Measurements from ENCODE around the gene TMEM175. TPM values are rescaled to one million over a fixed set of nuclear protein-coding genes. Genes with fewer than 3 reads are reported as not detected.

The TMEM175 gene
- total RNA-seq, 1 experiment from 2014 or later: 10.0 TPM

- no peak for DNase-seq (ENCODE audit: low spot score)
- POLR2A ChIA-PET (ENCODE audit: low non-redundant PET): no interaction called here
- peaks cover 91% of the 10 kb centered on the region for H3K27me3 ChIP-seq (replicated peaks; ENCODE audit: insufficient read depth, low read depth, low read length, poor library complexity)
- CTCF ChIA-PET: no interaction called here
- TF ChIP-seq EZH2 (IDR thresholded peaks at IDR 0.05; ENCODE audit: borderline replicate concordance, low read depth, low read length, poor library complexity, severe bottlenecking) (peak; percentile 100), CTCF (conservative IDR thresholded peaks at IDR 0.05; ENCODE audit: low read depth, low read length) (no peak)
- no peaks in the 10 kb centered on the region for H3K36me3 ChIP-seq (ENCODE audit: insufficient read depth, low read length, poor library complexity, severe bottlenecking)
- H3K4me1 ChIP-seq (ENCODE audit: insufficient read depth, low read length, poor library complexity, severe bottlenecking): peaks cover 13% of the 10 kb centered on the region
- H3K27ac ChIP-seq (ENCODE audit: low read depth, low read length, poor library complexity, severe bottlenecking): no peak overlapping the region
- H3K9me3 ChIP-seq (ENCODE audit: low read depth, low read length, poor library complexity, severe bottlenecking): no peaks in the 10 kb centered on the region
- no TSS peak for BruUV-seq (replicated peaks)
- no peak overlapping the region for H3K4me3 ChIP-seq (ENCODE audit: low read depth, low read length, poor library complexity, severe bottlenecking)
- intact Hi-C loops (cut with micrococcal nuclease; ENCODE audit: unreplicated experiment): no loop called here
Observed at GRCh38 chr4:1002131-1002630, 69.9 kb downstream of the TMEM175 start.

- H3K27ac ChIP-seq (ENCODE audit: low read depth, low read length, poor library complexity, severe bottlenecking): no peak overlapping the region
- TF ChIP-seq CTCF (conservative IDR thresholded peaks at IDR 0.05; ENCODE audit: low read depth, low read length) (no peak), EZH2 (IDR thresholded peaks at IDR 0.05; ENCODE audit: borderline replicate concordance, low read depth, low read length, poor library complexity, severe bottlenecking) (peak; percentile 92)
- H3K27me3 ChIP-seq (replicated peaks; ENCODE audit: insufficient read depth, low read depth, low read length, poor library complexity): peaks cover 91% of the 10 kb centered on the region
- peaks cover 9% of the 10 kb centered on the region for H3K4me1 ChIP-seq (ENCODE audit: insufficient read depth, low read length, poor library complexity, severe bottlenecking)
- no peak for DNase-seq (ENCODE audit: low spot score)
- no TSS peak for BruUV-seq (replicated peaks)
- H3K4me3 ChIP-seq (ENCODE audit: low read depth, low read length, poor library complexity, severe bottlenecking): no peak overlapping the region
- ChIA-PET POLR2A (ENCODE audit: low non-redundant PET) (no interaction called here), CTCF (no interaction called here)
- no peaks in the 10 kb centered on the region for H3K36me3 ChIP-seq (ENCODE audit: insufficient read depth, low read length, poor library complexity, severe bottlenecking)
- no peaks in the 10 kb centered on the region for H3K9me3 ChIP-seq (ENCODE audit: low read depth, low read length, poor library complexity, severe bottlenecking)
- intact Hi-C loops (cut with micrococcal nuclease; ENCODE audit: unreplicated experiment): no loop called here
Observed at GRCh38 chr4:1002631-1003251, 70.5 kb downstream of the TMEM175 start.

GRCh38 chr4:1003271-1004070, 71.2 kb downstream of the TMEM175 start:
- no peaks in the 10 kb centered on the region for H3K9me3 ChIP-seq (ENCODE audit: low read depth, low read length, poor library complexity, severe bottlenecking)
- BruUV-seq (replicated peaks): no TSS peak
- intact Hi-C loops (cut with micrococcal nuclease; ENCODE audit: unreplicated experiment): no loop called here
- peaks cover 91% of the 10 kb centered on the region for H3K27me3 ChIP-seq (replicated peaks; ENCODE audit: insufficient read depth, low read depth, low read length, poor library complexity)
- H3K4me1 ChIP-seq (ENCODE audit: insufficient read depth, low read length, poor library complexity, severe bottlenecking): peaks cover 8% of the 10 kb centered on the region
- H3K36me3 ChIP-seq (ENCODE audit: insufficient read depth, low read length, poor library complexity, severe bottlenecking): no peaks in the 10 kb centered on the region
- ChIA-PET CTCF (no interaction called here), POLR2A (ENCODE audit: low non-redundant PET) (no interaction called here)
- H3K4me3 ChIP-seq (ENCODE audit: low read depth, low read length, poor library complexity, severe bottlenecking): no peak overlapping the region
- H3K27ac ChIP-seq (ENCODE audit: low read depth, low read length, poor library complexity, severe bottlenecking): no peak overlapping the region
- no peak for DNase-seq (ENCODE audit: low spot score)
- TF ChIP-seq CTCF (conservative IDR thresholded peaks at IDR 0.05; ENCODE audit: low read depth, low read length) (no peak), EZH2 (IDR thresholded peaks at IDR 0.05; ENCODE audit: borderline replicate concordance, low read depth, low read length, poor library complexity, severe bottlenecking) (peak; percentile 47)
